ENCODE data around the gene IL32. TPM values are rescaled to one million over a fixed set of nuclear protein-coding genes. Genes with fewer than 3 reads are reported as not detected.
A peak's percentile ranks its signal among the peaks of the same experiment; 100 is the strongest.

The IL32 gene
- total RNA-seq, 4 donors from 2014 or later: 93.3 to 676 (median 590) TPM

DNA sequence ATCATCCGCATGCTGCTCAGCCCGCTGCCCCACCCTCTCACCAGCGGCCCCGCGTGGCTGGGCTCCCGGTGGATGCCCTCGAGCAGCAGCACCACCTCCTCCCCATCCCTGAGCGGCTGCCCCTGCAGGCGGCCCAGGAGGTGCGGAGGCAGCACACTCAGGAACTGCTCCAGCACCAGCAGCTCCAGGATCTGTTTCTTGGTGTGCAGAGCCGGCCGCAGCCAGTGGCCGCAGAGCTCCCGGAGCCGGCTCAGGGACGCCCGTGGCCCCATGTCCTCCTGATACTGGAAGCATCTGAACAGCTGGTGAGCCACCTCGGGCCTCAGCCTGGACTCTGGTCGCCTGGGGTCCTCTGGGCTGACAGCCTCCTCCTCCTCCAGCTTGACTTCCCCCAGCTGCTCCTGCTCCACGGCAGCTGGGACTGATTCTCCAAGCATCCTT lies 27.1 kb downstream of the IL32 start:
- H3K36me3 ChIP-seq: no peaks in the 10 kb centered on the region
- DNase-seq: no peak
- no peak overlapping the region for H3K4me3 ChIP-seq
- no peak overlapping the region for H3K27ac ChIP-seq
- no peaks in the 10 kb centered on the region for H3K27me3 ChIP-seq
- peaks cover 0 to 4% (median 0%) of the 10 kb centered on the region in 4 donors for H3K4me1 ChIP-seq
- TF ChIP-seq, protein P1, sequence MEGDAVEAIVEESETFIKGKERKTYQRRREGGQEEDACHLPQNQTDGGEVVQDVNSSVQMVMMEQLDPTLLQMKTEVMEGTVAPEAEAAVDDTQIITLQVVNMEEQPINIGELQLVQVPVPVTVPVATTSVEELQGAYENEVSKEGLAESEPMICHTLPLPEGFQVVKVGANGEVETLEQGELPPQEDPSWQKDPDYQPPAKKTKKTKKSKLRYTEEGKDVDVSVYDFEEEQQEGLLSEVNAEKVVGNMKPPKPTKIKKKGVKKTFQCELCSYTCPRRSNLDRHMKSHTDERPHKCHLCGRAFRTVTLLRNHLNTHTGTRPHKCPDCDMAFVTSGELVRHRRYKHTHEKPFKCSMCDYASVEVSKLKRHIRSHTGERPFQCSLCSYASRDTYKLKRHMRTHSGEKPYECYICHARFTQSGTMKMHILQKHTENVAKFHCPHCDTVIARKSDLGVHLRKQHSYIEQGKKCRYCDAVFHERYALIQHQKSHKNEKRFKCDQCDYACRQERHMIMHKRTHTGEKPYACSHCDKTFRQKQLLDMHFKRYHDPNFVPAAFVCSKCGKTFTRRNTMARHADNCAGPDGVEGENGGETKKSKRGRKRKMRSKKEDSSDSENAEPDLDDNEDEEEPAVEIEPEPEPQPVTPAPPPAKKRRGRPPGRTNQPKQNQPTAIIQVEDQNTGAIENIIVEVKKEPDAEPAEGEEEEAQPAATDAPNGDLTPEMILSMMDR (IDR thresholded peaks at IDR 0.05): no peak
- TF ChIP-seq POLR2A (IDR thresholded peaks at IDR 0.05): no peak
- no peaks in the 10 kb centered on the region for H3K9me3 ChIP-seq

DNA sequence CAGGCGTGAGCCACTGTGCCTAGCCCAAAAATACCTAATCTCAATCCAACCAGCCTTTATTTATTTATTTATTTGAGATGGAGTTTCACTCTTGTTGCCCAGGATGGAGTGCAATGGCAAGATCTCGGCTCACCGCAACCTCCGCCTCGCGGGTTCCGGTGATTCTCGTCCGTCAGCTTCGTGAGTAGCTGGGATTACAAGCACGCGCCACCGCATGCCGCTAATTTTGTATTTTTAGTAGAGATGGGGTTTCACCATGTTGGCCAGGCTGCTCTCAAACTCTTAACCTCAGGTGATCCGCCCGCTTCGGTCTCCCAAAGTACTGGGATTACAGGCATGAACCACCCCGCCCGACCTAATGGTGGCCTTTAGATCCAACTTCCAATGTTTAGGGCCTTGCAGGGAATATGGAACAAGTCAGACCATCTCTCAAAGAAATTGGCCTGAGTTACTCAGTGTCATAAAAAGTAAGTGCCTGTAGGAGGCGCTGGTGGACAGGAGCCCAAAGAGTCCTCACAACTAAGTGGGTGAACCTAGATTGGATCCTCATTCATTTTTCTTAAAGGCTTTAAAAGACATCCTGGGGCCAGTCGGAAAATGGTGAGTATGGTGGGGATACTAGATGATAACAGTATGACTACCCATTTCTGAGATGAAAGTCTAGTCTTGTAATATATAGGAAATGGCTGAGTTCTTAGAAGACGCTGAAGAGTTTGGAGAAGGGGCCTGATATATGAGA lies 29.0 kb downstream of the IL32 start:
- DNase-seq: peak in 2 of 3 donors; percentile 39 to 80

GRCh38 chr16:3095869-3096268 lies 30.4 kb downstream of the IL32 start:
- DNase-seq: peak in 2 of 3 donors; percentile 76 to 82
- TF ChIP-seq POLR2A (IDR thresholded peaks at IDR 0.05): no peak
- TF ChIP-seq, protein P1 (IDR thresholded peaks at IDR 0.05): peak; percentile 23 to 42 (median 33)

More for the DNA sequence above, 29.0 kb downstream of the IL32 start:
- Histone ChIP-seq H3K27me3 (no peaks in the 10 kb centered on the region), H3K27ac (no peak overlapping the region), H3K9me3 (no peaks in the 10 kb centered on the region), H3K4me3 (no peak overlapping the region), H3K4me1 (no peaks in the 10 kb centered on the region), H3K36me3 (no peaks in the 10 kb centered on the region)
- no peak for TF ChIP-seq POLR2A (IDR thresholded peaks at IDR 0.05)
- TF ChIP-seq, protein P1 (IDR thresholded peaks at IDR 0.05): peak; percentile 43 to 79 (median 64)

GRCh38 chr16:3096362-3096761 lies 30.9 kb downstream of the IL32 start:
- Histone ChIP-seq H3K9me3 (no peaks in the 10 kb centered on the region), H3K4me3 (no peak overlapping the region), H3K27ac (no peak overlapping the region), H3K4me1 (peaks cover 0 to 14% (median 3%) of the 10 kb centered on the region in 4 donors), H3K27me3 (no peaks in the 10 kb centered on the region), H3K36me3 (no peaks in the 10 kb centered on the region)
- DNase-seq: no peak
- no peak for TF ChIP-seq POLR2A (IDR thresholded peaks at IDR 0.05)
- TF ChIP-seq, protein P1 (IDR thresholded peaks at IDR 0.05): no peak

More at GRCh38 chr16:3095869-3096268, 30.4 kb downstream of the IL32 start:
- Histone ChIP-seq H3K27me3 (no peaks in the 10 kb centered on the region), H3K27ac (peak overlapping the region in 1 of 4 donors; percentile 17), H3K4me3 (no peak overlapping the region), H3K36me3 (no peaks in the 10 kb centered on the region), H3K9me3 (no peaks in the 10 kb centered on the region), H3K4me1 (peaks cover 0 to 10% (median 3%) of the 10 kb centered on the region in 4 donors)

DNA sequence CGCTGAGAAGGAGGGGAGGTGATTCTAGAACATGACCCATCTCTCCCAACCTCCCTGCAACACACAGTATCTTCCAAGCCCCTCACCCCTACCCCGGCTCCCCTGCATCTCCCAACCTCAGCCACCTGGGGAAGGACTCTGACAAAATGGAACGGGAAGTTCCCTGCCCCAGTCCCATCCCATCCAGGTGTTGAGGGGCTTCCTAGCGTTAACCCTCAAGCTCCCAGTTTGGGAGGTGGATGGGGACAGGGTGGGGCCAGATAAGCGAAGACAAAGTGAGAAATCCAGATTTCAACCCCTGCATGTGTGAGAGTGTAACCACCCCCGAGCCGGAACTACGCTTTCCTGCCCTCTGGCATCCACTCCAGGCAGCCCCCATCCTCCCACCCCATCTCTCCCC lies 31.8 kb downstream of the IL32 start:
- Histone ChIP-seq H3K36me3 (no peaks in the 10 kb centered on the region), H3K27me3 (no peaks in the 10 kb centered on the region), H3K9me3 (no peaks in the 10 kb centered on the region), H3K4me1 (peaks cover 0 to 14% (median 3%) of the 10 kb centered on the region in 4 donors), H3K27ac (no peak overlapping the region), H3K4me3 (no peak overlapping the region)
- TF ChIP-seq, protein P1 (IDR thresholded peaks at IDR 0.05): no peak
- TF ChIP-seq POLR2A (IDR thresholded peaks at IDR 0.05): no peak
- DNase-seq: no peak

Data from Peyer's patch (tissue), 4 donors.